Ovary (tissue), 9 donors: ENCODE results near the gene EPS8L3. TPM values are rescaled to one million over a fixed set of nuclear protein-coding genes. Genes with fewer than 3 reads are reported as not detected.

ENCODE experiments used
- DNase-seq, 5 donors: peaks; one replicate each; pipeline ENCODE4 v3.0.0-alpha.2; 2019 to 2020
- H3K27ac ChIP-seq, 2 donors: fragments of 200-600 bp; one replicate each; pipeline versions ENCODE4 v1.5.1 to v1.8.0; 2019 to 2022
- H3K27me3 ChIP-seq: fragments of 200-600 bp; one replicate; pipeline ENCODE4 v1.8.0; 2022
- H3K36me3 ChIP-seq: fragments of 200-600 bp; sonication (generic); one replicate; pipeline ENCODE4 v1.5.1; 2019
- H3K4me1 ChIP-seq: one replicate; pipeline ENCODE4 v1.8.1; 2013; ENCODE audit warnings: mild to moderate bottlenecking, moderate library complexity; ENCODE audit not compliant: insufficient read depth
- H3K4me3 ChIP-seq: fragments of 200-600 bp; sonication (generic); one replicate; pipeline ENCODE4 v1.5.1; 2017
- H3K9me3 ChIP-seq, 2 donors: fragments of 200-600 bp in 1 of 2; sonication (generic) in 1 of 2; one replicate each; pipeline versions ENCODE4 v1.5.1 to v1.8.1; 2013 to 2019; ENCODE audit warnings: mild to moderate bottlenecking in 1 of 2, moderate library complexity in 1 of 2
- EP300 ChIP-seq: sonication (generic); formaldehyde crosslinking; IDR thresholded peaks from one replicate; pipeline ENCODE4 v1.6.1; 2017; ENCODE audit warnings: antibody characterized with exemption
- POLR2A ChIP-seq: fragments of 450-650 bp; IDR thresholded peaks from one replicate; pipeline ENCODE4 v1.6.1; 2017; ENCODE audit warnings: antibody characterized with exemption, mild to moderate bottlenecking, moderate library complexity
- WGBS, 3 donors: extraction: QIAGEN DNeasy Blood & Tissue Kit in 1 of 3; methylation state at CpG; one replicate each; pipeline versions ENCODE4 v1.1.5 to v1.1.7; 2013 to 2017; 5-methylcytosine and 5-hydroxymethylcytosine counted together
- intact Hi-C, 4 donors: fragments of 100-400 bp; cut with DNase I; formaldehyde crosslinking; loops; one replicate each; pipeline versions ENCODE4 v1.11.0 to v1.15.1; 2022 to 2023
- polyA plus RNA-seq, 2 donors: library from polyadenylated mRNA; stranded (reverse); fragments of 200-250 nt in 1 of 2; fragments of 350-450 nt in 1 of 2; fragmentation: Illumina TruSeq in 1 of 2; extraction: RNeasy Lipid Tissue Mini Kit (QIAGEN cat#74804) in 1 of 2; gene quantifications; one replicate each; pipeline ENCODE4 v1.2.3, GENCODE V29; 2013 to 2014
- total RNA-seq, 7 donors: library from RNA; depleted of rRNA in 2 of 7; stranded (reverse); fragments of >200 nt in 2 of 7; fragmentation: NEBNext Ultra II Directional in 3 of 7; extraction: Animal tissue kit (Norgen Biotek cat#: 25700) in 3 of 7; gene quantifications; one replicate each; pipeline versions ENCODE4 v1.1.0 to v1.2.4, GENCODE V29; 2016 to 2023
- TF ChIP-seq, protein P1 (sequence below), 3 donors: fragments of 450-650 bp in 2 of 3; fragments of 200-600 bp in 1 of 3; IDR thresholded peaks; one replicate each; pipeline versions ENCODE4 v1.5.1 to v1.8.0; 2016 to 2022; ENCODE audit warnings: antibody characterized with exemption in 3 of 3, mild to moderate bottlenecking in 1 of 3
- donor health status: DM: no; HTN: no; CAD: no; lungs with moderate emphysema.
- donor health status: DM: no; HTN: no; CAD: no.
- donor health status: Bipolar disorder and iron deficiency.
- donor health status: DM: yes; HTN: yes; CAD: no.
- donor health status: DM: no; HTN: no; CAD: no.
- donor health status: DM: yes; HTN: yes; CAD: no.

Gene EPS8L3
- total and polyA plus RNA-seq, 9 donors = 0.05 to 1.9 (median 0.52) TPM; not detected in 2

DNA sequence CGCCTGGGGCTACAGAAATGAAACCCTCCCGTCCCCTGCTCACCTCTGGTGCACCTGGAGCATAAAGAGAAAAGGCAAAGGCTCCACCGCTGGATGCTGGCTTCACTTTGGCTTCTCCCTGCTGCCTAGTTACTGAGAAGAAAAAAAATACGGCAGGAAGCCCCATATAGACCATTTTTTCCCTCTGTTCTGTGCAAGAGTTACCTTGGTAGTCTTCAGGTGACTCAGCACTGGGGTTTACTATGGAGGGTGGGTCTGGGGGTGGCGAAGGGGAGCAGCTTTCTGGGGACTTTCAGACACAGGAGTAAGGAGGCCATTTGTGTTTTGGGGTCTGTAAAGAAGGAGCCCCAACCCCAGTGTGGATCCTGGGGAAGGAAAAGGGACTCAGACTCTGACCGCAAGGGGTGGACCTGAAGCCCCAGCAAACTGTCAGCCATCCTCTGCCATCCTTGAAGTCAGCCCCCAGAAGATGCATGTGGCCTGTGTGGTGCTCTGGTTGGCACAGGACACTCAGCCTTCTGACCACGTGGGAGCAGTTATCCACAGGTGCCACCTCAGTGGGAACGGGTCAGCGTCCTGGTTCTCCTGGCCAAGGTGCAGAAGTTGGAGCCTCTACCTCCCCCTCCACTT is 25.9 kb upstream of the EPS8L3 start:
- peaks cover 7% of the 10 kb centered on the region for H3K4me1 ChIP-seq
- intact Hi-C loops = loop anchor here in 3 of 4 donors (5.0 to 10.0 kb wide), 3 partner anchors 125 to 193 kb away; partner anchors contain the start of genes AHCYL1 (in 1 of the 3) and CSF1 (in 1 of the 3)
- H3K4me3 ChIP-seq = no peak overlapping the region
- no peaks in the 10 kb centered on the region for H3K27me3 ChIP-seq
- peak in 2 of 5 donors; percentile 4 to 17 for DNase-seq
- 87 to 89% (median 87%) methylated on average over 9 of the region's 9 CpGs for WGBS, 3 donors
- H3K27ac ChIP-seq = no peak overlapping the region
- TF ChIP-seq, protein P1, sequence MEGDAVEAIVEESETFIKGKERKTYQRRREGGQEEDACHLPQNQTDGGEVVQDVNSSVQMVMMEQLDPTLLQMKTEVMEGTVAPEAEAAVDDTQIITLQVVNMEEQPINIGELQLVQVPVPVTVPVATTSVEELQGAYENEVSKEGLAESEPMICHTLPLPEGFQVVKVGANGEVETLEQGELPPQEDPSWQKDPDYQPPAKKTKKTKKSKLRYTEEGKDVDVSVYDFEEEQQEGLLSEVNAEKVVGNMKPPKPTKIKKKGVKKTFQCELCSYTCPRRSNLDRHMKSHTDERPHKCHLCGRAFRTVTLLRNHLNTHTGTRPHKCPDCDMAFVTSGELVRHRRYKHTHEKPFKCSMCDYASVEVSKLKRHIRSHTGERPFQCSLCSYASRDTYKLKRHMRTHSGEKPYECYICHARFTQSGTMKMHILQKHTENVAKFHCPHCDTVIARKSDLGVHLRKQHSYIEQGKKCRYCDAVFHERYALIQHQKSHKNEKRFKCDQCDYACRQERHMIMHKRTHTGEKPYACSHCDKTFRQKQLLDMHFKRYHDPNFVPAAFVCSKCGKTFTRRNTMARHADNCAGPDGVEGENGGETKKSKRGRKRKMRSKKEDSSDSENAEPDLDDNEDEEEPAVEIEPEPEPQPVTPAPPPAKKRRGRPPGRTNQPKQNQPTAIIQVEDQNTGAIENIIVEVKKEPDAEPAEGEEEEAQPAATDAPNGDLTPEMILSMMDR (IDR thresholded peaks at IDR 0.05) = no peak
- TF ChIP-seq EP300 (no peak), POLR2A (no peak)
- H3K9me3 ChIP-seq = no peaks in the 10 kb centered on the region
- no peaks in the 10 kb centered on the region for H3K36me3 ChIP-seq

DNA sequence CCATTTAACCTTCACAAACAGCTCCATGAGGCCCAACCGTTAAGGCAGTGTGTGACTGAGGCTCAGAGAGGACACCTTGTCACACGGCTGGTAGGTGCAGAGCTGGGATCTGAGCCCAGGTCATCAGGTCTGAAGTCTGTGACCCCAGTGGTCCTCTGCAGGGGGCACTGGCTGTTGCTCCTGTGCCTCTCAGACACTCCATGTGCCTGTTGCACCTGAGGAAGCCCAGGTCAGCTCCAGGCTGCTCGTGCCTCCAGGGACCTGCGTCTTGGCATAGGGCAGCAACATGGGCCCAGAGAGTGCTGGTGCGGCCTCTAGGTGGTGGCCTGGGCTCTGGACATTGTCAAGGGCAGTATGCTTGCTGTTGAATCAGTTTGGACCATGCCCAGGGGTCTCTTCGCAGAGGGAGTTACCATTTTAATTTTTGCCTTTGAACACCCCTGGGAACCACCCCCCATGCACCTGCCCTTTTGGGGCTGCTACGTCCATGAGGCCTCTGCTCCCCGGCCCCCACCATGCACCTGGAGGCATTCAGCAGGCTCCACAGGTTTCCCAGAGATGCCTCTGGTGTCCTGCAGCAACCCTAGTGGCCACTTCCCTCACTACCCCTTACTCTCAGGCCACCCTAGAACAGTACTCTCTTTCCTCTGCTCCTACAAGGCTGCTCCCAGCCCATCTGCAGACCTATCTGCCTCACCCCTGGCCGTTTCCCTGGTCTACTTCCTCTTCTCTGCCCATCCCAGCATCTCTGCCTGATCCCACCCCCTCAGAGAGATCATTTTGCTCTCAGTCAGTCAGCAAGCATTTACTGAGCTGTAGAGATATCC is 25.2 kb upstream of the EPS8L3 start:
- intact Hi-C loops = no loop called here
- DNase-seq = peak in 4 of 5 donors; percentile 4 to 29 (median 8)
- no peak for TF ChIP-seq POLR2A
- TF ChIP-seq, protein P1 (IDR thresholded peaks at IDR 0.05) = no peak
- TF ChIP-seq EP300 = no peak
- no peak overlapping the region for H3K27ac ChIP-seq
- H3K4me3 ChIP-seq = no peak overlapping the region
- peaks cover 7% of the 10 kb centered on the region for H3K4me1 ChIP-seq
- no peaks in the 10 kb centered on the region for H3K36me3 ChIP-seq
- 75 to 84% (median 83%) methylated on average over 8 to 9 of the region's 9 CpGs for WGBS, 3 donors
- H3K27me3 ChIP-seq = no peaks in the 10 kb centered on the region
- H3K9me3 ChIP-seq = no peaks in the 10 kb centered on the region

DNA sequence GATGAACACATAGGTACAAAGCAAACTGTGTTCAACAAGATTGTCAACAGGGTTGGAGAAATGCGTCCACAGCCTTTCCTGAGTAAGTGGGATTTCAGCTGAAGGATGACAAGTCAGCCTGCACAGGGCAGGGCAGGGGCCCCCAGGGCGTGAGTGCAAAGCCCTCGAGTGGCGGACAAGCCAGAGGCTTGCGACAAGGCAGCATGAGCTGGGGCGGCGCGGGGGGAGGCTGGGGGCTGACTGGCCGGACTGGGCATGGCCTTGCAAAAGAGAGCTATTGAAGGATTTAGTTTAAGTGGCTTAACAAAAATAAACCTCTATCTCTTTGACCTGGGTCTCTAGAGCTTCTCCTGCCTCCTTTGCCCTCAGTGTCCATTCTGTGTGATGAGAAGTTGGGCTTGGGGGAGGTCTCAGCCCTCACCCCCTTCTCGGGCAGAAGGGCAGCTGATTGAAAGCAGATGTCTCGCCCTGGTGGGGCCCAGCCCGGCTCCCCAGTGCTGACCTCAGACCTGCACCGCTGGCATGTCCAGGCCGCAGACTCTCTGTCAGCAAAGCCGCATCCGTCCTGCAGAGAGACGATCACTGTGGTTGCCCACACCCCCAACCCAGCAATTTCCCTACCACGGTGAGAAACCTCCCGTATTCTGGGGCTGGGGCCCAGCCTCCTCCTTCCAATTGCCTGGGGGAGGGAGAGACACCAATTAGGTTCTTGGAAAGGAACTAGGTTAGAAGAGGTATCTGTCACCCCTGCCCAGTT is 24.3 kb upstream of the EPS8L3 start:
- Histone ChIP-seq H3K36me3 (no peaks in the 10 kb centered on the region), H3K4me1 (peaks cover 14% of the 10 kb centered on the region), H3K27ac (no peak overlapping the region), H3K4me3 (no peak overlapping the region), H3K27me3 (no peaks in the 10 kb centered on the region), H3K9me3 (no peaks in the 10 kb centered on the region)
- TF ChIP-seq, protein P1 (IDR thresholded peaks at IDR 0.05) = no peak
- no peak for TF ChIP-seq EP300
- no peak for TF ChIP-seq POLR2A
- DNase-seq = peak in 3 of 5 donors; percentile 5 to 30 (median 12)
- 87 to 89% (median 87%) methylated on average over 19 of the region's 19 CpGs for WGBS, 3 donors
- intact Hi-C loops = no loop called here

DNA sequence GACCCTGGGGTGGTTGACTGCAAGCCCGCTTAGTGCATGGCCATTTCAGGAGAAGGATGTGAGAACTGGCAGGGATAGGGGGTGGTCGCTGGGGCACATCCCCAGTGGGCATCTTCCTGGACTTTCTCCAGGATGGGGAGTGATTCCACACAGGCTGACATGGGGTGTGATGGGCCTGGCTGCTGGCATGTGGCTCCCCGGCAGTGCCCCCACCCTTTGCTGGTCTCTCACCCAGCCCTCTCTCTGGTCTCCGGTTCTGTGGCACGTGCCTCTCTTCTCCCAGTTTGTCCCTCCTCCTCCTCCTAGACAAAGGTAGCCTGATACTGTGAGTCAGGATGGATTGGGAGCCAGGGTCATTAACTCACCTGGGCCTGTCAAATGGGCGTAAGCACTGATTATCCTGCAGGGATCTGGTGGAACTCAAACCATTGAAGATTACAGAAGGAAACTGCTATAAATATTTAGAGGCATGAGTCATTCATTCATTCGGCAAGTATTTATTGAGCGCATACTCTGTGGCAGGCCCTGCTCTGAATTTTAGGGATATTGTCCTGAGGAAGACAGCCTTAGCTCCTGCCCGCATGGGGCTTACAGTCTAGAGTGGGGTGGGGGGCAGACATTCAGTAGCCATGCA is 23.6 kb upstream of the EPS8L3 start:
- intact Hi-C loops = no loop called here
- Histone ChIP-seq H3K9me3 (no peaks in the 10 kb centered on the region), H3K36me3 (no peaks in the 10 kb centered on the region), H3K4me1 (peaks cover 17% of the 10 kb centered on the region), H3K4me3 (no peak overlapping the region), H3K27ac (no peak overlapping the region), H3K27me3 (no peaks in the 10 kb centered on the region)
- peak in 3 of 5 donors; percentile 6 to 28 (median 8) for DNase-seq
- WGBS, 3 donors = 86 to 95% (median 95%) methylated on average over 9 of the region's 9 CpGs
- TF ChIP-seq POLR2A = no peak
- no peak for TF ChIP-seq EP300
- TF ChIP-seq, protein P1 (IDR thresholded peaks at IDR 0.05) = no peak
